IMR-90 (cell line): Measurements from ENCODE around the gene SLC19A1. TPM values are rescaled to one million over a fixed set of nuclear protein-coding genes. Genes with fewer than 3 reads are reported as not detected.

Experiments
- ATAC-seq: fragments of 200-7000 bp; cut with Tn5 transposase; 2 replicates; pipeline ENCODE4 v1.9.1; 2020; ENCODE audit warnings: low read depth, mild to moderate bottlenecking, moderate library complexity
- BruUV-seq: library from RNA; stranded (reverse); fragments of 400-500 nt; replicated peaks from 2 replicates; lab custom pipeline; 2021; lab: Mats Ljungman, UMichigan
- CTCF ChIA-PET: fragments of 300-600 bp; formaldehyde crosslinking; extraction: SDS; loops from one replicate; lab custom pipeline; 2021; ENCODE audit warnings: antibody characterized with exemption; lab: Yijun Ruan, JAX
- POLR2A ChIA-PET: fragments of 300-600 bp; sonication (Branson Sonifier 250); formaldehyde crosslinking; loops from one replicate; lab custom pipeline; 2022; ENCODE audit warnings: antibody characterized with exemption; ENCODE audit not compliant: unreplicated experiment; lab: Charles Lee
- DNase-seq: peaks from one replicate; pipeline ENCODE4 v3.0.0; 2013
- H2AFZ ChIP-seq: replicated peaks from 2 replicates; pipeline ENCODE3; 2013; ENCODE audit warnings: low read length, mild to moderate bottlenecking; ENCODE audit not compliant: poor library complexity
- H2AK5ac ChIP-seq: 2 replicates; pipeline ENCODE4 v1.6.1; 2013; ENCODE audit warnings: low read depth, low read length, inconsistent platforms
- H2AK9ac ChIP-seq: replicated peaks from 2 replicates; pipeline ENCODE3; 2013; ENCODE audit warnings: mild to moderate bottlenecking, low read depth, low read length, moderate library complexity; ENCODE audit not compliant: poor library complexity
- H2BK120ac ChIP-seq: 2 replicates; pipeline ENCODE4 v1.6.1; 2013; ENCODE audit warnings: low read depth, low read length, inconsistent platforms
- H2BK15ac ChIP-seq: 3 replicates; pipeline ENCODE4 v1.6.1; 2013; ENCODE audit warnings: low read depth, low read length, inconsistent platforms
- H2BK20ac ChIP-seq: 2 replicates; pipeline ENCODE4 v1.6.1; 2013; ENCODE audit warnings: low read depth, mild to moderate bottlenecking, inconsistent platforms, low read length, moderate library complexity
- H2BK5ac ChIP-seq: 2 replicates; pipeline ENCODE4 v1.6.1; 2013; ENCODE audit warnings: mild to moderate bottlenecking, low read depth, low read length, inconsistent platforms; ENCODE audit not compliant: poor library complexity, severe bottlenecking
- H3K14ac ChIP-seq: replicated peaks from 2 replicates; pipeline ENCODE4 v1.6.1; 2013; ENCODE audit warnings: low read depth, low read length, inconsistent platforms
- H3K18ac ChIP-seq: 2 replicates; pipeline ENCODE4 v1.6.1; 2013; ENCODE audit warnings: low read depth, low read length, control low read depth
- H3K23ac ChIP-seq: 2 replicates; pipeline ENCODE4 v1.6.1; 2013; ENCODE audit warnings: low read depth, low read length, inconsistent platforms
- H3K27ac ChIP-seq: 2 replicates; pipeline ENCODE4 v1.5.1; 2013; ENCODE audit warnings: mild to moderate bottlenecking, control low read depth, low read length; ENCODE audit not compliant: insufficient read depth
- H3K27me3 ChIP-seq: 2 replicates; pipeline ENCODE4 v1.6.1; 2013; ENCODE audit warnings: low read length; ENCODE audit not compliant: control insufficient read depth, insufficient read depth
- H3K36me3 ChIP-seq: 2 replicates; pipeline ENCODE4 v1.6.1; 2013; ENCODE audit warnings: low read length, mixed read lengths; ENCODE audit not compliant: control insufficient read depth, insufficient read depth
- H3K4ac ChIP-seq: 2 replicates; pipeline ENCODE4 v1.6.1; 2013; ENCODE audit warnings: low read depth, low read length, inconsistent platforms
- H3K4me1 ChIP-seq: 2 replicates; pipeline ENCODE4 v1.6.1; 2013; ENCODE audit warnings: low read length, mixed read lengths; ENCODE audit not compliant: control insufficient read depth, insufficient read depth
- H3K4me2 ChIP-seq: 2 replicates; pipeline ENCODE4 v1.6.1; 2013; ENCODE audit warnings: low read depth, mild to moderate bottlenecking, control low read depth, low read length, moderate library complexity
- H3K4me3 ChIP-seq: 2 replicates; pipeline ENCODE4 v1.5.1; 2013; ENCODE audit warnings: low read depth, mild to moderate bottlenecking, control low read depth, low read length, moderate library complexity; ENCODE audit not compliant: insufficient read depth
- H3K56ac ChIP-seq: 2 replicates; pipeline ENCODE4 v1.6.1; 2013; ENCODE audit warnings: low read length, inconsistent platforms; ENCODE audit not compliant: insufficient read depth; ENCODE audit errors: extremely low read depth
- H3K79me1 ChIP-seq, 2 experiments: 2 replicates each; pipeline ENCODE4 v1.6.1; 2013; ENCODE audit warnings: low read length in 2 of 2, inconsistent platforms in 1 of 2, low read depth in 1 of 2
- H3K9ac ChIP-seq: 2 replicates; pipeline ENCODE4 v1.6.1; 2013; ENCODE audit warnings: low read depth, low read length, control low read depth
- H3K9me1 ChIP-seq: 2 replicates; pipeline ENCODE4 v1.6.1; 2013; ENCODE audit warnings: low read length, inconsistent platforms; ENCODE audit not compliant: insufficient read depth
- H3K9me3 ChIP-seq: 2 replicates; pipeline ENCODE4 v1.6.1; 2013; ENCODE audit warnings: low read length; ENCODE audit not compliant: control insufficient read depth, insufficient read depth
- H4K20me1 ChIP-seq: 2 replicates; pipeline ENCODE4 v1.6.1; 2013; ENCODE audit warnings: low read length, inconsistent platforms; ENCODE audit not compliant: insufficient read depth
- H4K5ac ChIP-seq: 2 replicates; pipeline ENCODE4 v1.6.1; 2013; ENCODE audit warnings: mild to moderate bottlenecking, low read depth, low read length, control low read depth
- H4K8ac ChIP-seq, 2 experiments: 2 replicates each; pipeline ENCODE4 v1.6.1; 2013; ENCODE audit warnings: low read depth in 2 of 2, low read length in 2 of 2, control low read depth in 1 of 2, inconsistent platforms in 1 of 2
- H4K91ac ChIP-seq: 2 replicates; pipeline ENCODE4 v1.6.1; 2013; ENCODE audit warnings: low read depth, low read length, inconsistent platforms; ENCODE audit not compliant: insufficient read depth
- CTCF ChIP-seq: conservative IDR thresholded peaks from 2 replicates; pipeline ENCODE4 v1.5.1; 2012; ENCODE audit warnings: mild to moderate bottlenecking, low read depth, low read length, improper control_type of control experiment
- RFX5 ChIP-seq: IDR thresholded peaks from 2 replicates; pipeline ENCODE4 v1.8.0; 2012; ENCODE audit warnings: low read depth, mild to moderate bottlenecking, low read length, moderate library complexity
- WGBS, 2 experiments: methylation state at CpG; one replicate each; pipeline versions ENCODE4 v1.1.5 to v1.1.7; 2013; ENCODE audit warnings: missing lambda C conversion rate in 2 of 2; ENCODE audit not compliant: insufficient read length in 1 of 2; ENCODE audit errors: extremely low coverage in 2 of 2; 5-methylcytosine and 5-hydroxymethylcytosine counted together
- dilution Hi-C: fragments of 300-500 bp; cut with HindIII; formaldehyde crosslinking; loops from one replicate; pipeline ENCODE4 v1.14.3; 2018; ENCODE audit warnings: low sequenced_read_pairs; ENCODE audit not compliant: unreplicated experiment
- in situ Hi-C: fragments of 300-500 bp; cut with MboI; formaldehyde crosslinking; loops from 3 replicates; pipeline ENCODE4 v1.14.3; 2019; ENCODE audit warnings: low sequenced_read_pairs, inconsistent platforms, mixed read lengths
- intact Hi-C: fragments of 100-400 bp; cut with micrococcal nuclease; formaldehyde crosslinking; loops from 2 replicates; pipeline ENCODE4 v1.10.0; 2022
- polyA plus RNA-seq, 3 experiments: library from polyadenylated mRNA; depleted of rRNA; stranded (reverse); fragments of >200 nt; gene quantifications; 2 replicates each; pipeline ENCODE4 v1.2.3, GENCODE V29; 2012; ENCODE audit warnings: low replicate concordance in 1 of 3
- total RNA-seq: library from RNA; depleted of rRNA; stranded (reverse); fragments of >200 nt; gene quantifications from 2 replicates; pipeline ENCODE4 v1.2.3, GENCODE V29; 2012

Gene SLC19A1
- total and polyA plus RNA-seq, 2 of the 4 experiments (the other 2 are of a cell fraction): 2.2 to 16.2 TPM

- Histone ChIP-seq H2AK9ac (no peak overlapping the region), H3K9ac (no peak overlapping the region), H3K79me1 (peaks cover 4 to 5% of the 10 kb centered on the region in 2 experiments; a peak in 1 of 4 replicates), H3K36me3 (peaks cover 38% of the 10 kb centered on the region), H2AK5ac (no peak overlapping the region), H2BK15ac (no peak overlapping the region), H3K27me3 (no peaks in the 10 kb centered on the region), H3K4me2 (no peak overlapping the region), H2BK120ac (no peak overlapping the region), H3K4ac (no peak overlapping the region), H3K18ac (no peak overlapping the region), H3K56ac (no peak overlapping the region), H2AFZ (no peak overlapping the region), H3K4me1 (no peaks in the 10 kb centered on the region), H3K23ac (no peak overlapping the region), H3K27ac (no peak overlapping the region), H3K9me3 (peaks cover 6% of the 10 kb centered on the region), H4K20me1 (peaks cover 12% of the 10 kb centered on the region), H4K8ac (no peak overlapping the region), H3K9me1 (no peaks in the 10 kb centered on the region; the same call in 1 of the 2 replicates), H3K14ac (no peak overlapping the region), H2BK5ac (no peak overlapping the region), H4K5ac (no peak overlapping the region), H3K4me3 (no peak overlapping the region), H4K91ac (no peak overlapping the region), H2BK20ac (no peak overlapping the region)
- DNase-seq (no peak), ATAC-seq (no peak)
- 90% methylated on average over 8 of the region's 22 CpGs; no CpG with 5 or more reads in 1 of the 2 experiments for WGBS, 2 experiments
- dilution Hi-C loops: no loop called here
- intact Hi-C loops: no loop called here
- TF ChIP-seq RFX5: no peak
- TF ChIP-seq CTCF: no peak
- no TSS peak for BruUV-seq
- POLR2A ChIA-PET: no interaction called here
- CTCF ChIA-PET: interaction anchor here (0.6 kb wide), 1 partner anchor 47 kb away, joined by 3 read pairs; no protein-coding TSS in a partner anchor
- in situ Hi-C loops: no loop called here
Measured at GRCh38 chr21:45514311-45515021, 27.8 kb downstream of the SLC19A1 start.
